Naive thymus-derived CD4-positive, alpha-beta T cell (primary cell): ENCODE measurements around the gene WNT7B. TPM values are rescaled to one million over a fixed set of nuclear protein-coding genes. Genes with fewer than 3 reads are reported as not detected.

Source experiments
- ATAC-seq: fragments of 150-1000 bp; cut with Tn5 transposase; 2 replicates; pipeline ENCODE4 v1.10.0; 2021; ENCODE audit warnings: mild to moderate bottlenecking, moderate library complexity
- CTCF ChIA-PET: fragments of 350-600 bp; sonication (Branson Sonifier 250); formaldehyde crosslinking; loops from one replicate; lab custom pipeline; 2021; ENCODE audit warnings: antibody characterized with exemption; lab: Charles Lee
- POLR2A ChIA-PET: fragments of 350-600 bp; sonication (Branson Sonifier 250); formaldehyde crosslinking; loops from one replicate; lab custom pipeline; 2021; ENCODE audit warnings: antibody characterized with exemption, inconsistent platforms; lab: Charles Lee
- DNase-seq, 9 donors: peaks; one replicate each; pipeline versions ENCODE4 v3.0.0 to v3.0.0-alpha.2; 2020 to 2022; ENCODE audit warnings: mixed read lengths in 1 of 9
- H3K27ac ChIP-seq: one replicate; pipeline ENCODE4 v1.7.0; 2013; ENCODE audit warnings: mild to moderate bottlenecking, low read depth, low read length, moderate library complexity
- H3K27me3 ChIP-seq, 2 donors: one replicate each; pipeline ENCODE4 v1.7.0; 2013; ENCODE audit warnings: low read length in 2 of 2, mild to moderate bottlenecking in 2 of 2, moderate library complexity in 2 of 2; ENCODE audit not compliant: control insufficient read depth in 2 of 2, insufficient read depth in 2 of 2
- H3K36me3 ChIP-seq, 3 experiments: 1 replicate in 2 of 3; 2 replicates in 1 of 3; pipeline ENCODE4 v1.7.0; 2013; ENCODE audit warnings: low read length in 3 of 3, mild to moderate bottlenecking in 3 of 3, moderate library complexity in 1 of 3; ENCODE audit not compliant: insufficient read depth in 3 of 3, control insufficient read depth in 2 of 3
- H3K4me1 ChIP-seq, 2 donors: one replicate each; pipeline ENCODE4 v1.7.0; 2013; ENCODE audit warnings: low read length in 2 of 2, mild to moderate bottlenecking in 2 of 2, moderate library complexity in 1 of 2; ENCODE audit not compliant: control insufficient read depth in 2 of 2, insufficient read depth in 2 of 2
- H3K4me3 ChIP-seq: 2 replicates; pipeline ENCODE4 v1.7.0; 2013; ENCODE audit warnings: mild to moderate bottlenecking, low read length
- H3K9me3 ChIP-seq, 3 experiments: 1 replicate in 2 of 3; 2 replicates in 1 of 3; pipeline ENCODE4 v1.7.0; 2013; ENCODE audit warnings: low read length in 3 of 3; ENCODE audit not compliant: control insufficient read depth in 2 of 3
- H3K27ac Mint-ChIP-seq, 9 donors: one replicate each; pipeline ENCODE4 v1.8.0; 2020 to 2022; ENCODE audit warnings: mixed read lengths in 9 of 9, mild to moderate bottlenecking in 8 of 9, moderate library complexity in 5 of 9, inconsistent platforms in 2 of 9
- H3K27me3 Mint-ChIP-seq, 5 donors: one replicate each; pipeline ENCODE4 v1.8.0; 2021 to 2022; ENCODE audit warnings: mixed read lengths in 5 of 5, mild to moderate bottlenecking in 1 of 5
- H3K36me3 Mint-ChIP-seq, 5 donors: one replicate each; pipeline ENCODE4 v1.8.0; 2020 to 2022; ENCODE audit warnings: mixed read lengths in 5 of 5, mild to moderate bottlenecking in 3 of 5, inconsistent platforms in 1 of 5
- H3K4me1 Mint-ChIP-seq, 7 donors: one replicate each; pipeline ENCODE4 v1.8.0; 2020 to 2022; ENCODE audit warnings: mixed read lengths in 7 of 7, mild to moderate bottlenecking in 3 of 7, inconsistent platforms in 1 of 7
- H3K4me3 Mint-ChIP-seq, 10 donors: one replicate each; pipeline ENCODE4 v1.8.0; 2020 to 2022; ENCODE audit warnings: mild to moderate bottlenecking in 10 of 10, mixed read lengths in 10 of 10, moderate library complexity in 6 of 10, inconsistent platforms in 2 of 10
- H3K9me3 Mint-ChIP-seq, 11 donors: one replicate each; pipeline ENCODE4 v1.8.0; 2020 to 2022; ENCODE audit warnings: mixed read lengths in 11 of 11, mild to moderate bottlenecking in 4 of 11, inconsistent platforms in 1 of 11, moderate library complexity in 1 of 11
- intact Hi-C, 2 donors: fragments of 100-400 bp; cut with micrococcal nuclease; formaldehyde crosslinking; loops; one replicate each; pipeline ENCODE4 v1.15.1; 2023
- polyA plus RNA-seq, 2 donors: library from polyadenylated mRNA; unstranded; fragments of 300-500 nt; fragmentation: Illumina TruSeq; gene quantifications; one replicate each; pipeline ENCODE4 v1.2.3, GENCODE V29; 2021
- total RNA-seq, 6 experiments: library from RNA in 5 of 6; stranded (reverse) in 5 of 6; gene quantifications; 1 replicate in 5 of 6; 2 replicates in 1 of 6; pipeline ENCODE4 v1.2.3 and lab custom pipeline; 2021 to 2026

Gene WNT7B
- total and polyA plus RNA-seq, 7 experiments from 2014 or later: not detected

DNA sequence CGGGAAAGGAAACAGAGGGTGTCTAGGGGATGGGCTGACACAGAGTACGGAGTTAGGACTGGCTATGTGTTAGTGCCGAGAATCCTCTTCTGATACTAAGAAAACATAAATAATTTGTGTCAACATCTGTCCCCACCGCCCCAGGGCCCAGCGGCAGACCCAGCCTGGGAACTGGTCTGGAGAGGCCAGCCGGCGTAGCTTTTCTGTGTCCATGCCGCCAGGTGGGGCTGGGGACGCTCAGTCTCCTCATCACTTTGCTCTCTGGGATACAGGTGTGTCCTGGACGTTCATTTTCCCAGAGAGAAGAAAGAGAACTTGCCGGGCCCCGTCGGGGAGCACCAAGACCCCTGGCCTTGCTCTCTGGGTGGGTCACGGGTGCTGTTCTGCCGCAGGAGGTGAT, 54.7 kb downstream of the WNT7B start:
- H3K9me3 Mint-ChIP-seq: peaks cover 0 to 4% (median 0%) of the 10 kb centered on the region in 11 donors
- Histone ChIP-seq H3K9me3 (no peaks in the 10 kb centered on the region), H3K27ac (no peak overlapping the region), H3K36me3 (no peaks in the 10 kb centered on the region), H3K27me3 (no peaks in the 10 kb centered on the region), H3K4me3 (no peak overlapping the region), H3K4me1 (no peaks in the 10 kb centered on the region)
- H3K4me1 Mint-ChIP-seq: peaks cover 0 to 5% (median 0%) of the 10 kb centered on the region in 7 donors
- intact Hi-C loops: no loop called here
- no peaks in the 10 kb centered on the region for H3K36me3 Mint-ChIP-seq
- peaks cover 0 to 6% (median 4%) of the 10 kb centered on the region in 5 donors for H3K27me3 Mint-ChIP-seq
- CTCF ChIA-PET: no interaction called here
- H3K27ac Mint-ChIP-seq: no peak overlapping the region
- POLR2A ChIA-PET: no interaction called here
- H3K4me3 Mint-ChIP-seq: no peak overlapping the region
- no peak for ATAC-seq
- DNase-seq: no peak

DNA sequence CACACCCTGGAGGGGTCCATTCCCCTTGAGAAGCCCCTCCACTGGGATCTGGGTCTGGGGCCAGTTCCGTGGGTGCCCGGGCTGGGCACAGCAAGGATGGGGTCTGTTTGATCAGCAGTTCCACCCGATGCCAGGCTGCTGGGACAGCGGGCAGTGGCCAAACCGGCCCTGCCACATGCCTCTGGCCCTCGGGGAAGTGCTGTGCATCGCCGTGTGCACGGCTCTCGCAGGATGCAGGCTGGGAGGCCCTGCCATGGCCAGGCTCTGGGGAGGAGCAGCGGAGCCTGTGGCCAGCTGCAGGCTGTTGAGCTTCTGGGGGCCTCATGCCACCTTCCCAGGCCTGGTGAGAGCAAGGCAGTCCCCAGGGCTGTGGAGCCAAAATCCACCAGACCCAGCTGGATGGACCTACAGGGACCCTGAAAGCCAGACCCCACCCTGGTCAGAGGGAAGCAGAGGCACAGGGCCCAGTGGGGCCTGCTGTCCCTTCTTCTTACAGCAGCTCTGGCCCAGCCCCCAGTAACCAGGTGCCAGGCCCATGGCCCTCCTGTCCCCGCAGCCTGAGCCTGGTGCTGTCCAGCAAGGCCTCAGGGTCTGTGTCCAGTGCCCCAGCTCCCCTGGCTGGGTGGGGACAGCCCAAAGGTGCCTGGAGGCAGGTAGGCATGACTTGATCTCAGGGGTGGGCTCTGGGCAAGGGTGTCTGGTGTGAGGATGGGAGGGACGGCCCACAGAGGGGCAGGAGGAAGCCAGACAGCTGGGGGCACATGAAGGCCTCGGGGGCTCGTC, 57.3 kb downstream of the WNT7B start:
- DNase-seq (no peak), ATAC-seq (no peak)
- H3K4me3 Mint-ChIP-seq: no peak overlapping the region
- intact Hi-C loops: no loop called here
- Histone ChIP-seq H3K27me3 (no peaks in the 10 kb centered on the region), H3K4me3 (no peak overlapping the region), H3K4me1 (no peaks in the 10 kb centered on the region), H3K27ac (no peak overlapping the region), H3K9me3 (no peaks in the 10 kb centered on the region), H3K36me3 (no peaks in the 10 kb centered on the region)
- no peak overlapping the region for H3K27ac Mint-ChIP-seq
- H3K27me3 Mint-ChIP-seq: peaks cover 0 to 9% (median 4%) of the 10 kb centered on the region in 5 donors
- H3K4me1 Mint-ChIP-seq: peaks cover 0 to 5% (median 0%) of the 10 kb centered on the region in 7 donors
- POLR2A ChIA-PET: no interaction called here
- H3K9me3 Mint-ChIP-seq: peaks cover 0 to 4% (median 0%) of the 10 kb centered on the region in 11 donors
- H3K36me3 Mint-ChIP-seq: no peaks in the 10 kb centered on the region
- CTCF ChIA-PET: no interaction called here

GRCh38 chr22:45918459-45919370, 58.2 kb downstream of the WNT7B start:
- Histone ChIP-seq H3K27ac (no peak overlapping the region), H3K9me3 (no peaks in the 10 kb centered on the region), H3K4me1 (no peaks in the 10 kb centered on the region), H3K27me3 (no peaks in the 10 kb centered on the region), H3K36me3 (no peaks in the 10 kb centered on the region), H3K4me3 (no peak overlapping the region)
- intact Hi-C loops: no loop called here
- Mint-ChIP-seq H3K4me3 (no peak overlapping the region), H3K27me3 (peaks cover 0 to 13% (median 4%) of the 10 kb centered on the region in 5 donors), H3K9me3 (peaks cover 0 to 7% (median 4%) of the 10 kb centered on the region in 11 donors), H3K4me1 (peaks cover 0 to 5% (median 0%) of the 10 kb centered on the region in 7 donors), H3K36me3 (peaks cover 0 to 4% (median 0%) of the 10 kb centered on the region in 5 donors), H3K27ac (no peak overlapping the region)
- no peak for DNase-seq
- ATAC-seq: no peak
- ChIA-PET POLR2A (no interaction called here), CTCF (no interaction called here)

GRCh38 chr22:45917700-45918458, 59.1 kb downstream of the WNT7B start:
- no peaks in the 10 kb centered on the region for H3K36me3 ChIP-seq
- no peaks in the 10 kb centered on the region for H3K4me1 ChIP-seq
- DNase-seq (no peak), ATAC-seq (no peak)
- CTCF ChIA-PET: no interaction called here
- Mint-ChIP-seq H3K27ac (no peak overlapping the region), H3K36me3 (peaks cover 0 to 4% (median 0%) of the 10 kb centered on the region in 5 donors), H3K4me1 (peaks cover 0 to 5% (median 0%) of the 10 kb centered on the region in 7 donors), H3K4me3 (no peak overlapping the region), H3K27me3 (peaks cover 0 to 17% (median 4%) of the 10 kb centered on the region in 5 donors), H3K9me3 (peaks cover 0 to 7% (median 4%) of the 10 kb centered on the region in 11 donors)
- intact Hi-C loops: no loop called here
- H3K27me3 ChIP-seq: no peaks in the 10 kb centered on the region
- H3K4me3 ChIP-seq: no peak overlapping the region
- POLR2A ChIA-PET: no interaction called here
- H3K9me3 ChIP-seq: no peaks in the 10 kb centered on the region
- no peak overlapping the region for H3K27ac ChIP-seq

DNA sequence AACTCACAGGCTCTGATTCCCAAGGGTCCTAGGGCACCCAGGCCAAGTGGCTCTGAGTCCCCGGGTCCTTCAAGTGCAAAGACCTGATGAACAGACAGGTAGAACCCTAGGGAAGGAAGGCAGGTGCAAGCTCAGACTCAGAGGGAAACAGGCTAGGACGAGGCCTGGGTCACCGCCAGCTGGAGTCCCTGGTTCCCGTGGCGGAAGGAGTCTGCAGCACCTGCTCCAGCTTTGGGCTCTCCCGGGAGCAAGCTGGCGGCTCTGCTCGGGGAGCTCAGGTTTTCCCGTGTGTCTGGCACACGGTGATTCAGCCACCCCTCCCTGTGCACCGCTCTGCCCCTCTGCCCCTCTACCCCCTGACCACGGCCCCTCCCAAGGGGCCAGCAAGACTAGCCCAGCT, 59.8 kb downstream of the WNT7B start:
- DNase-seq: no peak
- CTCF ChIA-PET: no interaction called here
- intact Hi-C loops: no loop called here

GRCh38 chr22:45916515-45916914, 60.4 kb downstream of the WNT7B start:
- ATAC-seq (no peak), DNase-seq (no peak)
- no peaks in the 10 kb centered on the region for H3K4me1 ChIP-seq
- H3K27me3 ChIP-seq: no peaks in the 10 kb centered on the region
- peaks cover 0 to 17% (median 4%) of the 10 kb centered on the region in 5 donors for H3K27me3 Mint-ChIP-seq
- no peak overlapping the region for H3K4me3 Mint-ChIP-seq
- CTCF ChIA-PET: no interaction called here
- H3K36me3 Mint-ChIP-seq: peaks cover 0 to 4% (median 0%) of the 10 kb centered on the region in 5 donors
- no peaks in the 10 kb centered on the region for H3K36me3 ChIP-seq
- peaks cover 0 to 13% (median 0%) of the 10 kb centered on the region in 7 donors for H3K4me1 Mint-ChIP-seq
- no peak overlapping the region for H3K4me3 ChIP-seq
- H3K27ac Mint-ChIP-seq: no peak overlapping the region
- H3K9me3 ChIP-seq: no peaks in the 10 kb centered on the region
- H3K9me3 Mint-ChIP-seq: peaks cover 0 to 7% (median 4%) of the 10 kb centered on the region in 11 donors
- H3K27ac ChIP-seq: no peak overlapping the region
- POLR2A ChIA-PET: no interaction called here
- intact Hi-C loops: no loop called here

More for the DNA sequence above, 59.8 kb downstream of the WNT7B start:
- no peak overlapping the region for H3K4me3 Mint-ChIP-seq
- Histone ChIP-seq H3K4me1 (no peaks in the 10 kb centered on the region), H3K27ac (no peak overlapping the region), H3K9me3 (no peaks in the 10 kb centered on the region), H3K27me3 (no peaks in the 10 kb centered on the region), H3K36me3 (no peaks in the 10 kb centered on the region), H3K4me3 (no peak overlapping the region)
- H3K9me3 Mint-ChIP-seq: peaks cover 0 to 7% (median 4%) of the 10 kb centered on the region in 11 donors
- POLR2A ChIA-PET: no interaction called here
- H3K27ac Mint-ChIP-seq: no peak overlapping the region
- peaks cover 0 to 4% (median 0%) of the 10 kb centered on the region in 5 donors for H3K36me3 Mint-ChIP-seq
- ATAC-seq: no peak
- H3K4me1 Mint-ChIP-seq: peaks cover 0 to 10% (median 0%) of the 10 kb centered on the region in 7 donors
- H3K27me3 Mint-ChIP-seq: peaks cover 0 to 17% (median 4%) of the 10 kb centered on the region in 5 donors
